Ascending aorta (tissue), 2 donors: ENCODE data around the gene AOC1. TPM values are rescaled to one million over a fixed set of nuclear protein-coding genes. Genes with fewer than 3 reads are reported as not detected.

Source experiments
- DNase-seq, 2 donors: peaks; one replicate each; pipeline ENCODE4 v3.0.0-alpha.2; 2019; ENCODE audit warnings: low spot score in 2 of 2
- H3K27ac ChIP-seq, 2 donors: fragments of 200-600 bp; sonication (generic); one replicate each; pipeline ENCODE4 v1.5.1; 2016 to 2017; ENCODE audit warnings: mild to moderate bottlenecking in 1 of 2
- H3K27me3 ChIP-seq: fragments of 200-600 bp; sonication (generic); one replicate; pipeline ENCODE4 v1.5.1; 2017
- H3K36me3 ChIP-seq, 2 donors: fragments of 200-600 bp; sonication (generic); one replicate each; pipeline ENCODE4 v1.5.1; 2016
- H3K4me1 ChIP-seq, 2 donors: fragments of 200-600 bp; sonication (generic); one replicate each; pipeline ENCODE4 v1.5.1; 2016 to 2017; ENCODE audit warnings: mild to moderate bottlenecking in 1 of 2
- H3K4me3 ChIP-seq, 2 donors: fragments of 200-600 bp; sonication (generic); one replicate each; pipeline ENCODE4 v1.5.1; 2016 to 2017; ENCODE audit warnings: mild to moderate bottlenecking in 1 of 2
- H3K9me3 ChIP-seq, 2 donors: fragments of 200-600 bp; sonication (generic); one replicate each; pipeline ENCODE4 v1.5.1; 2016
- intact Hi-C: fragments of 100-400 bp; cut with DNase I; formaldehyde crosslinking; loops from one replicate; pipeline ENCODE4 v1.15.1; 2023
- total RNA-seq: library from RNA; depleted of rRNA; stranded (reverse); fragments of >200 nt; gene quantifications from one replicate; pipeline ENCODE4 v1.1.0, GENCODE V29; 2016
- TF ChIP-seq, protein P1 (sequence below), 3 experiments: fragments of 200-600 bp in 2 of 3; fragments of 450-650 bp in 1 of 3; sonication (generic) in 2 of 3; IDR thresholded peaks; one replicate each; pipeline ENCODE4 v1.5.1; 2016 to 2019; ENCODE audit warnings: antibody characterized with exemption in 3 of 3, mild to moderate bottlenecking in 1 of 3, moderate library complexity in 1 of 3

Gene AOC1
- total RNA-seq, 1 donor from 2014 or later, result 0.75 TPM

DNA sequence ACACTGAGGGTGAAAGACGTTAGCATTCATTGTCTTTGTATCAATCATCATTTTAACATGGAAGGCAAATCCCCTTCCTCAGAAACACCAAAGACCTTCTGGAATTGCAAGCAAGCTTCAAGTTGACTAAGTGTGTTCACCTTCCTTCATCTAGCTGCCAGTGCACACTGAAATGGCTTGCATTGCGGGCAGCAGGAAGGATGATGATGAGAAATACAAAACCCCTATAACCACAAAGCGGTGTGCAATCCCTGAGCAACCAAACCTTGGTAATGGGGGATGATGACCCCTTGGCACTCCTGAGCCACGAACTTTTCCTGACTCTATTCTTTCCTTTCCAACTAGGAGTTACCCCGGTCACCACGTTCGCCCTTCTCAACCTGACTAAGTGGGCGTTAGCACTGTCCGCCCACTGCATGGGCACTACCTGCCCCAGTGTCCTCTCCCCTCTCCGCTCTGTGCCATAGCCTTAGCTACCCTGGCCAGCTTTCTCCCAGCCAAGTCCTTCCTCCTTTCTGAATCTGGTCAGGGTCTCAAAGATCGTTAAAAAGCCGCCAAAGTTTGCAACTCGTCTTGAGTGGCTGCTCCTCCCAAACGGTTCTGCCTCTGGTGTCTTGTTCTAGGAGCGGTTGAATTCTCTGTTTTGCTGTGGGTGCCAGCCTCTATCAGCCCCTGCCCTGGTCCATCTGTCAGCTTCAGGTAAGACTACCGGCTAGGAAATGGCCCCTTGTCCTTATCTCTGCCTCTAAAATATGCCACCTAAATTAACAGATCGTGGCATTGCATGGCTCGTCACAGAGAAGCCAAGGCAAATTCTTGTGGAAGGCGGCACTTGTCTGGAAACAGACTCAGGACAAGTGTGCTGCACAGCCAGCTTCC is 586 bp upstream of the AOC1 start:
- no peaks in the 10 kb centered on the region for H3K4me1 ChIP-seq
- no peak overlapping the region for H3K4me3 ChIP-seq
- no peak overlapping the region for H3K27ac ChIP-seq
- intact Hi-C loops, result no loop called here
- no peaks in the 10 kb centered on the region for H3K36me3 ChIP-seq
- H3K27me3 ChIP-seq, result no peaks in the 10 kb centered on the region
- TF ChIP-seq, protein P1, sequence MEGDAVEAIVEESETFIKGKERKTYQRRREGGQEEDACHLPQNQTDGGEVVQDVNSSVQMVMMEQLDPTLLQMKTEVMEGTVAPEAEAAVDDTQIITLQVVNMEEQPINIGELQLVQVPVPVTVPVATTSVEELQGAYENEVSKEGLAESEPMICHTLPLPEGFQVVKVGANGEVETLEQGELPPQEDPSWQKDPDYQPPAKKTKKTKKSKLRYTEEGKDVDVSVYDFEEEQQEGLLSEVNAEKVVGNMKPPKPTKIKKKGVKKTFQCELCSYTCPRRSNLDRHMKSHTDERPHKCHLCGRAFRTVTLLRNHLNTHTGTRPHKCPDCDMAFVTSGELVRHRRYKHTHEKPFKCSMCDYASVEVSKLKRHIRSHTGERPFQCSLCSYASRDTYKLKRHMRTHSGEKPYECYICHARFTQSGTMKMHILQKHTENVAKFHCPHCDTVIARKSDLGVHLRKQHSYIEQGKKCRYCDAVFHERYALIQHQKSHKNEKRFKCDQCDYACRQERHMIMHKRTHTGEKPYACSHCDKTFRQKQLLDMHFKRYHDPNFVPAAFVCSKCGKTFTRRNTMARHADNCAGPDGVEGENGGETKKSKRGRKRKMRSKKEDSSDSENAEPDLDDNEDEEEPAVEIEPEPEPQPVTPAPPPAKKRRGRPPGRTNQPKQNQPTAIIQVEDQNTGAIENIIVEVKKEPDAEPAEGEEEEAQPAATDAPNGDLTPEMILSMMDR (IDR thresholded peaks at IDR 0.05), result no peak
- DNase-seq, result no peak
- H3K9me3 ChIP-seq, result no peaks in the 10 kb centered on the region

DNA sequence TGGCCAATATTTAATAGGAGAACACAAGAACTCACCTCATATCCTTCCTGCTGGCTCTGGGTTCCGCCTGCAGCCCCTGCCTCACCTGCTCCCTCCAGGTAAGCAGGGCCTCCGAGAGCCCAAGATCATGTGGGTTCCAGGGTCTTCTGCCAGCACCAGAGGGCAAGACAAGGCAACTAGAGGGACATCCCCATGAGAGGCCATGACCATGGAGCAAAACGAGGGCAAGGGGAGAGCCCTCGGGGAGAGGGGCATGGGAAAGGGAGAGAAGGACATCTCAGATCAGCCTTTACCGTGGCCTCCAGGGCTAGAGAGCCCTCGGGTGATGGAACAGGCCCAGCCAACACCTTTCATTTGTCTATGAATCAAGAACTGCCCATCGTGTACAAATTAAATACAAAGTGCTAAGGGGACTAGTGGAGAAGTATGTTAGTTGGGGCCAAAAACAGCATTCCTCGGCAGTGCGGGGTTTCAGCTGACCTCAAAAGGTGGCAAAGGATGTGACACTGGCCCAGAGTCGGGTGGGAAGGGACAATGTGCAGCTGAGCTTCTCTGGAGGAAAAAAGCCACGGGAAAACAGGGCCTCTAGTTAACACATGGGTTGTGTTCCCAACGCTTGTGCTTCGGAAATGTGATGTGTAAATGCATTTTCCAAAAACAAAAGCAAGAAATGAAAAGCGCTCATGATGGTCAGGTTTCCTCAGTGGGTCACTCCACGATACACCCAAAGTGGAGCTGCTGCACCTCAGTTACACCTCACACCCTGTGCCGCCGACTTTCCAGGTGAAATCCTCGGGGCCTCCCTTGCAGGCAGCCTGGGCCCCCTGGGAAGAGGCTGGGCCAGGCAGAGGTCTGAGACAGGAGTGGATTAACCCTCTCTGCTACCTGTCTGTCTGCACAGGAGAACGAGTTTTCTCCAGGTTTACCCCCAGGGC is 2.0 kb downstream of the AOC1 start:
- no peak overlapping the region for H3K4me3 ChIP-seq
- intact Hi-C loops, result no loop called here
- H3K36me3 ChIP-seq, result no peaks in the 10 kb centered on the region
- no peak overlapping the region for H3K27ac ChIP-seq
- TF ChIP-seq, protein P1 (IDR thresholded peaks at IDR 0.05), result no peak
- no peak for DNase-seq
- no peaks in the 10 kb centered on the region for H3K27me3 ChIP-seq
- H3K4me1 ChIP-seq, result no peaks in the 10 kb centered on the region
- no peaks in the 10 kb centered on the region for H3K9me3 ChIP-seq

DNA sequence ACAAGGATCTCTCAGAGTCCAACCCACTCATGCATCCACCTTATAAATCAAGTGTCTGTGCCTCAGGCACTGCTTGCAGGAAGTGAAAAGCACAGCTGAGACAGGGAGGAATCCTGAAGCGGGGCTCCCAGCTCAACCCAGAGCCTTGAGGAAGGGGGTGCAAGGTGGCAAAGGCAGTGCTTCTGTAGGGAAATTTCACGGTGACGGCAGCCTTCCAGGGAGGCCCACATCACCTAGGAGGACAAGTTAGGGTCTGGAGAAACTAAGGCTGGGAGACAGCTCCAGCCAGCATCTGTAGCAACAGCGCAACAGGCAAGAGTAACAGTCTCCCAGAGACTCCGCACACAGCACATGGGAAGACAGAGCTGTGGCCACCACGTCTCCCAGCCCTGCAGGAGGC is 2.7 kb downstream of the AOC1 start:
- Histone ChIP-seq H3K4me3 (no peak overlapping the region), H3K9me3 (no peaks in the 10 kb centered on the region), H3K27me3 (no peaks in the 10 kb centered on the region), H3K36me3 (no peaks in the 10 kb centered on the region), H3K27ac (no peak overlapping the region), H3K4me1 (no peaks in the 10 kb centered on the region)
- intact Hi-C loops, result no loop called here
- TF ChIP-seq, protein P1 (IDR thresholded peaks at IDR 0.05), result no peak
- no peak for DNase-seq

DNA sequence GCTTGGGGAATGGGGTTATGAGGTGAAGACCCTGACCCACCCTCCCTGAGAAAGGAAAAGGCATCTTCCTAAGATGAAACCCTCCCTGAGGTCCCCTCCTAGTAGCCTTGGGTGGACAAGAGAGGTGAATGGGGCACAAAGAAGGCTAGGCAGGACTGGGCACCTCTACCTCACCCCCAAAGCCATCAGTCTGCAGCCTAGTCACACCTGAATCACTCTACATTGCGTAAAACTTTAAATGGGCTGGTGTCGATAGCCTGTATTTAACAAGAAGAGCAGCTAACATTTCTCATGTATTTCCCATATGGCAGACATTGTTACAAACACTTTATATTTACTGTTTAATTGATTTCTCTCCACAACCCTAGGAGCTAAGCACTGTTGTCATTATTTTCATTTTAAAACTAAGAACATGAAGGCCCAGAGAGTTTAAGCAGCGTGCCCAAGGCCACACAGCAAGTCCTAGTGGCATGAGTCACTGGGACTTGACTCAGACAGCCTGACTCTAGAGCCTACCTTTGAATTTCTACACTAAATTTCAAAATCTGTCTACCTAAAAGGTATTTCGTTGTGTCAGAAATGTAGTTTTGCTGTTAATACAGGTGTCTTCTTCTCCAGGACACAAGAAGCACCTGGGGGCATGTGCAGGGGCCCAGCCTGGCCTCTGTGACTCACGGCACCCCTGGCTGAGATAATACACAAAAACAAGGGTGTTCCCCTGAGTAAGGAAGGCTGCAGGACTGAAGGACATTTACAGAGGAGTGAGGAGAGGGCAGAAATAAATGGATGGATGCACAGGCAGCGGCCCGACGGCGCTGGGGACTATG is 3.4 kb downstream of the AOC1 start:
- Histone ChIP-seq H3K27ac (no peak overlapping the region), H3K27me3 (no peaks in the 10 kb centered on the region), H3K4me1 (no peaks in the 10 kb centered on the region), H3K36me3 (no peaks in the 10 kb centered on the region), H3K9me3 (no peaks in the 10 kb centered on the region), H3K4me3 (no peak overlapping the region)
- TF ChIP-seq, protein P1 (IDR thresholded peaks at IDR 0.05), result no peak
- no peak for DNase-seq
- intact Hi-C loops, result no loop called here
